ENCODE data around the gene NKG7. TPM values are rescaled to one million over a fixed set of nuclear protein-coding genes. Genes with fewer than 3 reads are reported as not detected.
"Not testable (repeated sequence)": the region's sequence is repeated elsewhere in the genome, so short reads cannot be mapped to it uniquely, and the experiment has no call there.

The NKG7 gene
- total and polyA plus RNA-seq, 2 of the 13 experiments (the other 11 are each of a cell fraction or from before 2014, with no cell fraction given): 0.40 TPM; not detected in 1

DNA sequence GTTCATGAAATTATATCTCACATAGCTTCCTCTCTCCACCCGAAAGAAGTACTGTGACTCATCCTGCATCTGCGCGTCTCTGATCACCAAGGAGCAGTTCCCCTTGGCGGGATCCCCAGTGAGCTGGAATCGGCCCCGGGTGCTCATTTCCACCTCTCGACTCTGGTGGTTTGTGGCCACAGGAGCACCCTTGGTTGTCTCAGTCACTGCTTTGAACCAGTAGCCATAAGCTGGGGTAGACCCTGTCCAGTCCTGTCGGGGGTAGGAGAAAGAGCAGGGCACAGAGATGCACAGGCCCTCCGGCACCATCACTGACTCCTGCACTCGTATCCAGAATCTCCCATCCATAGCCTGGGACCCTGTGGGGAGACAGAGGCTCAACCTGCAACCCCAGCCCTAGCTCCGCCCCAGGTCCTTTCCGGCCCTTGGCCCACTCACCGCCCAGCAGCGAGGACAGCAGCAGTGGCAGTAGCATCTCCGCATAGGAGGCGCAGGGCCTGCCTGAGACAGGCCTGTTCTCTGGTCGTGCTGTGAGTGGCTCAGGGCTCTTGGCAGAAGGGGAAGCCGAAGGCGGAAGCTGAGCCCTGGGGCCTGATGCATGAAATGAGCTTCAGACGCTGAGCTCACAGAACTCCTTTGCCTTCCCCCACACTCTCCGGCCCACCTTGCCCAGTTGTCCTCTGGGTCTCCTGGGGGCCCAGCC lies 44.8 kb upstream of the NKG7 start, which contains the start of gene SIGLEC10 (continued):
- TF ChIP-seq, protein P1, sequence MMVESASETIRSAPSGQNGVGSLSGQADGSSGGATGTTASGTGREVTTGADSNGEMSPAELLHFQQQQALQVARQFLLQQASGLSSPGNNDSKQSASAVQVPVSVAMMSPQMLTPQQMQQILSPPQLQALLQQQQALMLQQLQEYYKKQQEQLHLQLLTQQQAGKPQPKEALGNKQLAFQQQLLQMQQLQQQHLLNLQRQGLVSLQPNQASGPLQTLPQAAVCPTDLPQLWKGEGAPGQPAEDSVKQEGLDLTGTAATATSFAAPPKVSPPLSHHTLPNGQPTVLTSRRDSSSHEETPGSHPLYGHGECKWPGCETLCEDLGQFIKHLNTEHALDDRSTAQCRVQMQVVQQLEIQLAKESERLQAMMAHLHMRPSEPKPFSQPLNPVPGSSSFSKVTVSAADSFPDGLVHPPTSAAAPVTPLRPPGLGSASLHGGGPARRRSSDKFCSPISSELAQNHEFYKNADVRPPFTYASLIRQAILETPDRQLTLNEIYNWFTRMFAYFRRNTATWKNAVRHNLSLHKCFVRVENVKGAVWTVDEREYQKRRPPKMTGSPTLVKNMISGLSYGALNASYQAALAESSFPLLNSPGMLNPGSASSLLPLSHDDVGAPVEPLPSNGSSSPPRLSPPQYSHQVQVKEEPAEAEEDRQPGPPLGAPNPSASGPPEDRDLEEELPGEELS (CRISPR knock-in tag; IDR thresholded peaks at IDR 0.05): no peak
- TF ChIP-seq, protein P2, sequence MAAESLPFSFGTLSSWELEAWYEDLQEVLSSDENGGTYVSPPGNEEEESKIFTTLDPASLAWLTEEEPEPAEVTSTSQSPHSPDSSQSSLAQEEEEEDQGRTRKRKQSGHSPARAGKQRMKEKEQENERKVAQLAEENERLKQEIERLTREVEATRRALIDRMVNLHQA (CRISPR knock-in tag; IDR thresholded peaks at IDR 0.05): no peak
- TF ChIP-seq XBP1 (CRISPR knock-in tag; IDR thresholded peaks at IDR 0.05) (no peak), IKZF1 (IDR thresholded peaks at IDR 0.05) (no peak)
- TF ChIP-seq, protein P3, sequence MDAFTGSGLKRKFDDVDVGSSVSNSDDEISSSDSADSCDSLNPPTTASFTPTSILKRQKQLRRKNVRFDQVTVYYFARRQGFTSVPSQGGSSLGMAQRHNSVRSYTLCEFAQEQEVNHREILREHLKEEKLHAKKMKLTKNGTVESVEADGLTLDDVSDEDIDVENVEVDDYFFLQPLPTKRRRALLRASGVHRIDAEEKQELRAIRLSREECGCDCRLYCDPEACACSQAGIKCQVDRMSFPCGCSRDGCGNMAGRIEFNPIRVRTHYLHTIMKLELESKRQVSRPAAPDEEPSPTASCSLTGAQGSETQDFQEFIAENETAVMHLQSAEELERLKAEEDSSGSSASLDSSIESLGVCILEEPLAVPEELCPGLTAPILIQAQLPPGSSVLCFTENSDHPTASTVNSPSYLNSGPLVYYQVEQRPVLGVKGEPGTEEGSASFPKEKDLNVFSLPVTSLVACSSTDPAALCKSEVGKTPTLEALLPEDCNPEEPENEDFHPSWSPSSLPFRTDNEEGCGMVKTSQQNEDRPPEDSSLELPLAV (CRISPR knock-in tag; conservative IDR thresholded peaks at IDR 0.05; ENCODE audit: low read depth): no peak

DNA sequence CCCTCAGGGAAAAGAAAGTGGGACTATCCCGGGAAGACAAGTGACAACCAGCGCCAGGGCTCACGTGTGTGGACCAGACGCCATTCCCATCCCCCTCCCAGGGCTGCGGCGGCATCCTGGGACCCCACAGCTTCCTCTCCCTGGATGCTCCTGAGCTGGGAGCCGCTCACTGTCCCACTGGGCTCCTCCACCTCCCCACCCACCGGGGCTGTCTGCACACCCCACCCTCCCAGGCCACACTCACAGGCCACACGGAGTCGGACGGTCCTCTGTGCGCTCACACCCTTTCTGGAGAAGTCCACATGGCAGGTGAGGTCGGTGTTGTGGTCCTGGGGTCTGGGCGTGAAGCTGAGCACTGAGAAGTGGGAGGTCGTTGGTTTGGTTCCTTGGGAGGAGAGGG lies 44.0 kb upstream of the NKG7 start:
- DNase-seq (ENCODE audit: low spot score): not testable (repeated sequence)

More for the DNA sequence above, 44.0 kb upstream of the NKG7 start:
- H3K9me3 ChIP-seq (ENCODE audit: low read length); H4K20me1 ChIP-seq (ENCODE audit: insufficient read depth, low read length); H3K27ac ChIP-seq (ENCODE audit: extremely low read length, insufficient read depth, low read length); H3K36me3 ChIP-seq (replicated peaks in 1 of 2; ENCODE audit: control insufficient read depth in 1 of 2, insufficient read depth in 2 of 2, low read length in 2 of 2); intact Hi-C loops (cut with micrococcal nuclease; ENCODE audit: unreplicated experiment); H3K4me1 ChIP-seq (ENCODE audit: insufficient read depth, low read length); H2AFZ ChIP-seq (ENCODE audit: low read length); FAIRE-seq; in situ Hi-C loops (cut with HindIII; ENCODE audit: extremely low pct_ligation_motif_present, low pct_unique_long_range_greater_than_20kb); H3K79me2 ChIP-seq (ENCODE audit: insufficient read depth, low read length); BruUV-seq (replicated peaks); ATAC-seq; H3K4me2 ChIP-seq (ENCODE audit: low read depth, low read length); CTCF ChIA-PET (ENCODE audit: low intra/inter-chr PET ratio, low total read pairs); H3K27me3 ChIP-seq (ENCODE audit: control insufficient read depth in 1 of 2, insufficient read depth in 2 of 2, low read length in 2 of 2); H3K4me3 ChIP-seq (replicated peaks in 1 of 3; ENCODE audit: insufficient read depth in 1 of 3, low read depth in 2 of 3, low read length in 3 of 3); POLR2A ChIA-PET; H3K9ac ChIP-seq (ENCODE audit: insufficient read depth, low read depth, low read length): not testable (repeated sequence)
- WGBS (ENCODE audit: low lambda C conversion rate): 32% methylated on average over 5 of the region's 15 CpGs

Data from HepG2 (cell line).